NCI-H460 (cell line): ENCODE data around the gene FBXL14. TPM values are rescaled to one million over a fixed set of nuclear protein-coding genes. Genes with fewer than 3 reads are reported as not detected.

ENCODE experiments used
- DNase-seq: peaks from one replicate; pipeline ENCODE4 v3.0.0-alpha.2; 2016; ENCODE audit warnings: low read depth; ENCODE audit errors: extremely low read depth
- total RNA-seq: library from RNA; depleted of rRNA; stranded (reverse); fragments of >200 nt; shearing (Covaris generic); gene quantifications from 2 replicates; pipeline ENCODE4 v1.2.3, GENCODE V29; 2014

The FBXL14 gene
- total RNA-seq, 1 experiment from 2014 or later = 15.1 TPM

GRCh38 chr12:1540690-1541089 is 53.7 kb downstream of the FBXL14 start:
- no peak for DNase-seq

GRCh38 chr12:1539135-1539534 is 55.2 kb downstream of the FBXL14 start:
- DNase-seq = no peak

GRCh38 chr12:1536817-1537216 is 57.6 kb downstream of the FBXL14 start:
- no peak for DNase-seq

- no peak for DNase-seq
Observed at GRCh38 chr12:1534748-1535147, 59.6 kb downstream of the FBXL14 start.

- DNase-seq = no peak
Observed at GRCh38 chr12:1533602-1534304, 60.6 kb downstream of the FBXL14 start.

- DNase-seq = no peak
Observed at GRCh38 chr12:1533205-1533601, 61.2 kb downstream of the FBXL14 start.

GRCh38 chr12:1532375-1533165 is 61.8 kb downstream of the FBXL14 start:
- DNase-seq = no peak

- DNase-seq = no peak
Observed at GRCh38 chr12:1531654-1532374, 62.6 kb downstream of the FBXL14 start.

GRCh38 chr12:1531153-1531653 is 63.2 kb downstream of the FBXL14 start:
- no peak for DNase-seq

- no peak for DNase-seq
Observed at GRCh38 chr12:1530592-1531152, 63.7 kb downstream of the FBXL14 start.

GRCh38 chr12:1529862-1530591 is 64.4 kb downstream of the FBXL14 start:
- DNase-seq = no peak

- DNase-seq = no peak
Observed at GRCh38 chr12:1529228-1529861, 65.0 kb downstream of the FBXL14 start.

GRCh38 chr12:1528791-1529190 is 65.6 kb downstream of the FBXL14 start:
- DNase-seq = no peak

GRCh38 chr12:1527789-1528188 is 66.6 kb downstream of the FBXL14 start:
- DNase-seq = no peak

- DNase-seq = no peak
Observed at GRCh38 chr12:1525858-1526257, 68.5 kb downstream of the FBXL14 start.

- no peak for DNase-seq
Observed at GRCh38 chr12:1523558-1524050, 70.8 kb downstream of the FBXL14 start.

GRCh38 chr12:1523046-1523445 is 71.3 kb downstream of the FBXL14 start:
- no peak for DNase-seq

- DNase-seq = no peak
Observed at GRCh38 chr12:1519642-1520041, 74.7 kb downstream of the FBXL14 start.
